Hepatocyte (in vitro differentiated cells): Measurements from ENCODE around the gene KIF3A. TPM values are rescaled to one million over a fixed set of nuclear protein-coding genes. Genes with fewer than 3 reads are reported as not detected.

Experiments
- DNase-seq: peaks from one replicate; pipeline ENCODE4 v3.0.0-alpha.2; 2016; ENCODE audit warnings: low spot score
- H2AFZ ChIP-seq: fragments of 200-600 bp; sonication (generic); 2 replicates; pipeline ENCODE4 v1.6.0; 2016; ENCODE audit warnings: antibody characterized with exemption, mild to moderate bottlenecking
- H3K27ac ChIP-seq: fragments of 200-600 bp; sonication (generic); 2 replicates; pipeline ENCODE4 v1.5.1; 2016; ENCODE audit warnings: mild to moderate bottlenecking
- H3K27me3 ChIP-seq: fragments of 200-600 bp; sonication (generic); 2 replicates; pipeline ENCODE4 v1.6.1; 2016
- H3K36me3 ChIP-seq: fragments of 200-600 bp; sonication (generic); replicated peaks from 2 replicates; pipeline ENCODE4 v1.5.1; 2016; ENCODE audit warnings: low read depth; ENCODE audit not compliant: insufficient read depth
- H3K4me1 ChIP-seq: fragments of 200-600 bp; sonication (generic); 2 replicates; pipeline ENCODE4 v1.5.1; 2016; ENCODE audit warnings: mild to moderate bottlenecking, moderate library complexity; ENCODE audit not compliant: insufficient read depth
- H3K4me2 ChIP-seq: fragments of 200-600 bp; sonication (generic); 2 replicates; pipeline ENCODE4 v1.6.0; 2016
- H3K4me3 ChIP-seq: fragments of 200-600 bp; sonication (generic); 2 replicates; pipeline ENCODE4 v1.5.1; 2016; ENCODE audit warnings: mild to moderate bottlenecking
- H3K79me2 ChIP-seq: fragments of 200-600 bp; sonication (generic); 2 replicates; pipeline ENCODE4 v1.6.0; 2017; ENCODE audit warnings: mild to moderate bottlenecking
- H3K9me2 ChIP-seq: fragments of 200-600 bp; sonication (generic); replicated peaks from 2 replicates; pipeline ENCODE4 v1.6.0; 2017; ENCODE audit warnings: mild to moderate bottlenecking; ENCODE audit not compliant: insufficient read depth
- H3K9me3 ChIP-seq: fragments of 200-600 bp; sonication (generic); 2 replicates; pipeline ENCODE4 v1.5.1; 2016; ENCODE audit warnings: low read depth, mild to moderate bottlenecking
- H4K20me1 ChIP-seq: fragments of 200-600 bp; sonication (generic); 2 replicates; pipeline ENCODE4 v1.6.0; 2016; ENCODE audit warnings: mild to moderate bottlenecking; ENCODE audit not compliant: insufficient read depth, poor library complexity, severe bottlenecking
- EZH2 ChIP-seq: fragments of 200-600 bp; sonication (generic); IDR thresholded peaks from 2 replicates; pipeline ENCODE4 v1.6.1; 2016; ENCODE audit warnings: antibody characterized with exemption, mild to moderate bottlenecking, borderline replicate concordance
- EZH2phosphoT487 ChIP-seq: fragments of 200-600 bp; sonication (generic); IDR thresholded peaks from one replicate; pipeline ENCODE4 v1.6.1; 2018; ENCODE audit warnings: antibody characterized with exemption, mild to moderate bottlenecking, low read depth, moderate library complexity; ENCODE audit not compliant: unreplicated experiment, severe bottlenecking
- WGBS: methylation state at CpG from one replicate; pipeline ENCODE4 v1.1.6; 2016; ENCODE audit warnings: low lambda C conversion rate; ENCODE audit errors: missing lambda C conversion rate; 5-methylcytosine and 5-hydroxymethylcytosine counted together
- polyA plus RNA-seq: library from polyadenylated mRNA; unstranded; fragments of >200 nt; fragmentation: Nextera tagmentation; extraction: Ambion mirVana; gene quantifications from 2 replicates; pipeline ENCODE4 v1.2.1, GENCODE V29; 2016
- total RNA-seq: library from RNA; depleted of rRNA; stranded (reverse); fragments of >200 nt; gene quantifications from 2 replicates; pipeline ENCODE4 v1.2.3, GENCODE V29; 2014
- TF ChIP-seq, protein P1 (sequence below): fragments of 200-600 bp; sonication (generic); IDR thresholded peaks from 2 replicates; pipeline ENCODE4 v1.5.1; 2016; ENCODE audit warnings: antibody characterized with exemption, mild to moderate bottlenecking; ENCODE audit not compliant: poor library complexity

Gene KIF3A
- total and polyA plus RNA-seq, 2 experiments from 2014 or later: 9.2 to 12.6 TPM

DNA sequence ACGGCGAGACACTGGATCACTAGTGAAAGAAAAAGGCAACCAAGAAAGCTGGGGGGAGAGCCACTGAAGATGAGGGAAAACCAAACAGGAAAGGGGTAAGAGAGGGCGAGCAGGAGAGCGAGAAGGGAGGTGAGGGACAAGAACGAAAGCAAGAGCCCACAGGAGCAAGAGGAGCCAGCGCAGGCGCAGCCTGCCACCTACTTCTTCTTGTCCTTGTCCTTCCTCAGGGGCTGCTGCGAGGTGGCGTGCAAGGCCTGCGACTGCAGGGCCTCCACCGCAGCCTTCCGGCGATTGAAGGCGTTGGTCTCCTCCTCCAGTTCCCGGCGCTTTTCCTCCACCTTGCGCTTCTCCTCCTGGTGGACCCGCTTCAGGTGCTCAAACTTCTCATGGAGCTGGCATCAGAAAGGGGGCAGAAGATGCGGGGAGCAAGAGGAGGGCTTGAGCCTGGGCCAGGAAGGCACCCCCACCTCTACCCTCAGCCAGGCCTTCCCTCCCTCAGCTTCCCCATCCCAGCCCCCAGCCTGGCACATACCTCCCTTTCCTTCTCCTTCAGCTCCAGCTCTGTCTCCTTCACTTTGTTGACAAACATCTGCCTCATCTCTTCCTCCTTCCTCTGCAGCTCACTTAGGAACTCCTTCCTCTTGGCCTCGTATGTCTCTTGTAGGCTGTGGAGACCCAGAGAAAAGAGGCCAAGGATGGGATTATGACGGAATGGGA lies 23.4 kb upstream of the KIF3A start:
- DNase-seq: no peak
- Histone ChIP-seq H4K20me1 (no peaks in the 10 kb centered on the region), H2AFZ (no peak overlapping the region), H3K9me3 (no peaks in the 10 kb centered on the region), H3K27ac (no peak overlapping the region), H3K9me2 (no peaks in the 10 kb centered on the region), H3K36me3 (no peaks in the 10 kb centered on the region), H3K4me2 (no peak overlapping the region), H3K27me3 (no peaks in the 10 kb centered on the region), H3K4me1 (no peaks in the 10 kb centered on the region), H3K4me3 (no peak overlapping the region), H3K79me2 (no peaks in the 10 kb centered on the region)
- 97% methylated on average over 19 of the region's 21 CpGs for WGBS
- TF ChIP-seq EZH2phosphoT487 (no peak), EZH2 (no peak)
- TF ChIP-seq, protein P1, sequence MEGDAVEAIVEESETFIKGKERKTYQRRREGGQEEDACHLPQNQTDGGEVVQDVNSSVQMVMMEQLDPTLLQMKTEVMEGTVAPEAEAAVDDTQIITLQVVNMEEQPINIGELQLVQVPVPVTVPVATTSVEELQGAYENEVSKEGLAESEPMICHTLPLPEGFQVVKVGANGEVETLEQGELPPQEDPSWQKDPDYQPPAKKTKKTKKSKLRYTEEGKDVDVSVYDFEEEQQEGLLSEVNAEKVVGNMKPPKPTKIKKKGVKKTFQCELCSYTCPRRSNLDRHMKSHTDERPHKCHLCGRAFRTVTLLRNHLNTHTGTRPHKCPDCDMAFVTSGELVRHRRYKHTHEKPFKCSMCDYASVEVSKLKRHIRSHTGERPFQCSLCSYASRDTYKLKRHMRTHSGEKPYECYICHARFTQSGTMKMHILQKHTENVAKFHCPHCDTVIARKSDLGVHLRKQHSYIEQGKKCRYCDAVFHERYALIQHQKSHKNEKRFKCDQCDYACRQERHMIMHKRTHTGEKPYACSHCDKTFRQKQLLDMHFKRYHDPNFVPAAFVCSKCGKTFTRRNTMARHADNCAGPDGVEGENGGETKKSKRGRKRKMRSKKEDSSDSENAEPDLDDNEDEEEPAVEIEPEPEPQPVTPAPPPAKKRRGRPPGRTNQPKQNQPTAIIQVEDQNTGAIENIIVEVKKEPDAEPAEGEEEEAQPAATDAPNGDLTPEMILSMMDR: no peak

DNA sequence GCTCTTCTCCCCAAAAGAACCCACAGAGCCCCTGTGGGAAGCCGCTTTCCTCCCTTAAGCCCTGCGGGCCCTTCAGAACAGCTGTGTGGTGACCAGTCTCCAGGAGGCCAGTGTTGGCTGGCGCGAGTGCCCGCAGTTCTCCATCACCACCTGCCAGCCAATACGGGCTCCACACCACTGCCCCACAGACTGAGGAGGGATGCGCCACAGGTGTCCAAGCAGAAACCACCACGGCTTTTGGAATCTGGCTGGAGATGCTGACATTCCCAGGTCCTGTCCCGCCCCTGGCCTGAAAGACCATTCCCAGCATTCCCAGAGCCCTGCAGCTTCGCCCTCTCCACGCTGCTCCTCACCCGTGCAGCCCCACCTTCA lies 22.7 kb upstream of the KIF3A start:
- Histone ChIP-seq H3K9me2 (no peaks in the 10 kb centered on the region), H3K4me1 (no peaks in the 10 kb centered on the region), H3K36me3 (no peaks in the 10 kb centered on the region), H2AFZ (no peak overlapping the region), H3K27me3 (no peaks in the 10 kb centered on the region), H3K79me2 (no peaks in the 10 kb centered on the region), H3K9me3 (no peaks in the 10 kb centered on the region), H3K4me2 (no peak overlapping the region), H3K4me3 (no peak overlapping the region), H3K27ac (no peak overlapping the region), H4K20me1 (no peaks in the 10 kb centered on the region)
- TF ChIP-seq, protein P1: no peak
- TF ChIP-seq EZH2phosphoT487: no peak
- TF ChIP-seq EZH2: no peak
- no peak for DNase-seq
- 98% methylated on average over 12 of the region's 12 CpGs for WGBS

DNA sequence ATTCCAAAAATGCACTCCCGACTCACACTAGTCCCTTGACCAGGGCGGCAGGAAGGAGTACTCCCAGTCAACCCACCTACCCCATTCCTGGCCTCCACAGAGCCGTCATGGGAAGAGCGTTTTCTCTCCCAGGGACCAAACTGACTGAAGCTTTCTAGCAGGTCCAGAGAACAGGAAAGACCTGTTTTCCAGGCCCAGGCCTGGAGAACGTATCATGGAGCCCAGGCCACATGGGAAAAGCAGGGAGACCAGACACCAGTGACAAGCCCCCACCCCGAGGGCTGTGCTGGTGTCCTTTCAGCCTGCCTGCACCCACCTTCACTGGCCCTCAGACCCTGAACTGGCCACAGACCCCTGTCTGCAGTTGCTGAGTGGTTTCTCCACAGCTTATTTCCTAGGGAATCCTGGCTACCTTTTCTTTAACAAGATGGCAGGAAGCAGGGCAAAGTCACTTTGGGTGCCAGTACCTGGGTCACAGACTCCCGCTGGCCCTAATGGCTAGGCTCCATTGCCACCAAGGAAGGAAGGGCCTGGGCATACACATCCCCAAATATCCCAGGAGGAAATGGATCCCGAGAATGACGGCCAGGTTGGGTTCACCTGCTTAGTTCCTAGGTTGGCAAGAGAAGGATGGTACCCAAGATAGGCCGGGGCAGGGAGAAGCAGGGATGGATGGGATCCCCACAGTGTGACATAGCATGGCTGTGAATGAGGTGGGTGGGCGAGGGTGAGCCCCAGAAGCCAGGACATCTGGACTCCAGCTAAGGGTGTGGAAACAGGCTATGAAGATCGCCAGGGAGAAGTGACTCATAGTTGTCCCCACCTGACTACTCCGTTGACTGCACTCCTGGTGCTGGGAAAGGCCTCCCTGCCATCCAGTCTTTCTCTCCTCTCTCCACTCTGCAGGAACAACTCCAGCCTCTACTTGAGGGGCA lies 22.0 kb upstream of the KIF3A start:
- H3K4me1 ChIP-seq: no peaks in the 10 kb centered on the region
- H3K9me2 ChIP-seq: no peaks in the 10 kb centered on the region
- H3K27ac ChIP-seq: no peak overlapping the region
- no peak for DNase-seq
- H3K9me3 ChIP-seq: no peaks in the 10 kb centered on the region
- H4K20me1 ChIP-seq: no peaks in the 10 kb centered on the region
- TF ChIP-seq EZH2: no peak
- TF ChIP-seq, protein P1: no peak
- TF ChIP-seq EZH2phosphoT487: no peak
- 87% methylated on average over 13 of the region's 13 CpGs for WGBS
- H3K79me2 ChIP-seq: no peaks in the 10 kb centered on the region
- H3K27me3 ChIP-seq: no peaks in the 10 kb centered on the region
- H3K36me3 ChIP-seq: no peaks in the 10 kb centered on the region
- H3K4me3 ChIP-seq: no peak overlapping the region
- H2AFZ ChIP-seq: no peak overlapping the region
- no peak overlapping the region for H3K4me2 ChIP-seq
